Measurements from ENCODE around the gene TRMT2B.
A peak's percentile ranks its signal among the peaks of the same experiment; 100 is the strongest.
"Not testable (repeated sequence)": the region's sequence is repeated elsewhere in the genome, so short reads cannot be mapped to it uniquely, and the experiment has no call there.

Gene TRMT2B

GRCh38 chrX:101051153-101051548 lies 760 bp downstream of the TRMT2B start:
- Histone ChIP-seq H3K36me3 (ENCODE audit: insufficient read depth, low read length) (no peaks in the 10 kb centered on the region), H3K4me1 (ENCODE audit: insufficient read depth, low read length) (peaks cover 3% of the 10 kb centered on the region), H3K9me3 (ENCODE audit: low read length) (no peaks in the 10 kb centered on the region), H2AFZ (ENCODE audit: low read depth, low read length) (peak overlapping the region; percentile 84), H3K4me3 (ENCODE audit: low read length) (peak overlapping the region; percentile 74), H3K27me3 (ENCODE audit: insufficient read depth, low read length) (no peaks in the 10 kb centered on the region)

GRCh38 chrX:101040197-101040596 lies 11.7 kb downstream of the TRMT2B start:
- H3K9me3 ChIP-seq (ENCODE audit: low read length), result no peaks in the 10 kb centered on the region

GRCh38 chrX:101037231-101037630 lies 14.7 kb downstream of the TRMT2B start:
- Histone ChIP-seq H3K4me1 (ENCODE audit: insufficient read depth, low read length) (no peaks in the 10 kb centered on the region), H3K4me3 (ENCODE audit: low read length) (no peak overlapping the region), H2AFZ (ENCODE audit: low read depth, low read length) (no peak overlapping the region), H3K36me3 (ENCODE audit: insufficient read depth, low read length) (peaks cover 7% of the 10 kb centered on the region), H3K27me3 (ENCODE audit: insufficient read depth, low read length) (no peaks in the 10 kb centered on the region), H3K9me3 (ENCODE audit: low read length) (no peaks in the 10 kb centered on the region)

More at GRCh38 chrX:101040197-101040596, 11.7 kb downstream of the TRMT2B start:
- Histone ChIP-seq H2AFZ (ENCODE audit: low read depth, low read length) (no peak overlapping the region), H3K27me3 (ENCODE audit: insufficient read depth, low read length) (no peaks in the 10 kb centered on the region), H3K36me3 (ENCODE audit: insufficient read depth, low read length) (peaks cover 7% of the 10 kb centered on the region), H3K4me3 (ENCODE audit: low read length) (no peak overlapping the region), H3K4me1 (ENCODE audit: insufficient read depth, low read length) (no peaks in the 10 kb centered on the region)

GRCh38 chrX:101029665-101030064 lies 22.2 kb downstream of the TRMT2B start:
- no peaks in the 10 kb centered on the region for H3K27me3 ChIP-seq (ENCODE audit: insufficient read depth, low read length)
- no peak overlapping the region for H3K4me3 ChIP-seq (ENCODE audit: low read length)
- H3K9me3 ChIP-seq (ENCODE audit: low read length), result no peaks in the 10 kb centered on the region
- H2AFZ ChIP-seq (ENCODE audit: low read depth, low read length), result no peak overlapping the region
- no peaks in the 10 kb centered on the region for H3K36me3 ChIP-seq (ENCODE audit: insufficient read depth, low read length)
- H3K4me1 ChIP-seq (ENCODE audit: insufficient read depth, low read length), result no peaks in the 10 kb centered on the region

GRCh38 chrX:101028562-101028961 lies 23.3 kb downstream of the TRMT2B start:
- Histone ChIP-seq H3K9me3 (ENCODE audit: low read length) (no peaks in the 10 kb centered on the region), H3K36me3 (ENCODE audit: insufficient read depth, low read length) (no peaks in the 10 kb centered on the region), H3K4me1 (ENCODE audit: insufficient read depth, low read length) (no peaks in the 10 kb centered on the region), H3K27me3 (ENCODE audit: insufficient read depth, low read length) (no peaks in the 10 kb centered on the region), H3K4me3 (ENCODE audit: low read length) (no peak overlapping the region), H2AFZ (ENCODE audit: low read depth, low read length) (no peak overlapping the region)

GRCh38 chrX:101025126-101025525 lies 26.8 kb downstream of the TRMT2B start:
- no peaks in the 10 kb centered on the region for H3K4me1 ChIP-seq (ENCODE audit: insufficient read depth, low read length)
- no peak overlapping the region for H3K4me3 ChIP-seq (ENCODE audit: low read length)
- H2AFZ ChIP-seq (ENCODE audit: low read depth, low read length), result no peak overlapping the region
- H3K9me3 ChIP-seq (ENCODE audit: low read length), result no peaks in the 10 kb centered on the region
- no peaks in the 10 kb centered on the region for H3K27me3 ChIP-seq (ENCODE audit: insufficient read depth, low read length)
- peaks cover 5% of the 10 kb centered on the region for H3K36me3 ChIP-seq (ENCODE audit: insufficient read depth, low read length)

GRCh38 chrX:101022020-101022419 lies 29.9 kb downstream of the TRMT2B start:
- Histone ChIP-seq H3K36me3 (ENCODE audit: insufficient read depth, low read length) (peaks cover 12% of the 10 kb centered on the region), H3K27me3 (ENCODE audit: insufficient read depth, low read length) (no peaks in the 10 kb centered on the region), H3K4me3 (ENCODE audit: low read length) (no peak overlapping the region), H3K9me3 (ENCODE audit: low read length) (no peaks in the 10 kb centered on the region), H2AFZ (ENCODE audit: low read depth, low read length) (no peak overlapping the region), H3K4me1 (ENCODE audit: insufficient read depth, low read length) (no peaks in the 10 kb centered on the region)

GRCh38 chrX:101012031-101012430 lies 39.9 kb downstream of the TRMT2B start:
- not testable (repeated sequence) for H3K27me3 ChIP-seq (ENCODE audit: insufficient read depth, low read length); H2AFZ ChIP-seq (ENCODE audit: low read depth, low read length); H3K4me3 ChIP-seq (ENCODE audit: low read length); H3K36me3 ChIP-seq (ENCODE audit: insufficient read depth, low read length); H3K4me1 ChIP-seq (ENCODE audit: insufficient read depth, low read length); H3K9me3 ChIP-seq (ENCODE audit: low read length)

- no peaks in the 10 kb centered on the region for H3K9me3 ChIP-seq (ENCODE audit: low read length)
- H3K36me3 ChIP-seq (ENCODE audit: insufficient read depth, low read length), result peaks cover 2% of the 10 kb centered on the region
- no peak overlapping the region for H2AFZ ChIP-seq (ENCODE audit: low read depth, low read length)
- no peaks in the 10 kb centered on the region for H3K4me1 ChIP-seq (ENCODE audit: insufficient read depth, low read length)
- H3K4me3 ChIP-seq (ENCODE audit: low read length), result no peak overlapping the region
- no peaks in the 10 kb centered on the region for H3K27me3 ChIP-seq (ENCODE audit: insufficient read depth, low read length)
These were observed 42.8 kb downstream of the TRMT2B start for GRCh38 chrX:101009090-101009489.

- H3K9me3 ChIP-seq (ENCODE audit: low read length), result no peaks in the 10 kb centered on the region
- no peaks in the 10 kb centered on the region for H3K4me1 ChIP-seq (ENCODE audit: insufficient read depth, low read length)
- no peak overlapping the region for H2AFZ ChIP-seq (ENCODE audit: low read depth, low read length)
- H3K36me3 ChIP-seq (ENCODE audit: insufficient read depth, low read length), result no peaks in the 10 kb centered on the region
- no peaks in the 10 kb centered on the region for H3K27me3 ChIP-seq (ENCODE audit: insufficient read depth, low read length)
- H3K4me3 ChIP-seq (ENCODE audit: low read length), result no peak overlapping the region
These were observed 52.5 kb downstream of the TRMT2B start for GRCh38 chrX:100999451-100999850.

- no peak overlapping the region for H3K4me3 ChIP-seq (ENCODE audit: low read length)
- no peaks in the 10 kb centered on the region for H3K27me3 ChIP-seq (ENCODE audit: insufficient read depth, low read length)
- H3K4me1 ChIP-seq (ENCODE audit: insufficient read depth, low read length), result no peaks in the 10 kb centered on the region
- H3K9me3 ChIP-seq (ENCODE audit: low read length), result no peaks in the 10 kb centered on the region
- H3K36me3 ChIP-seq (ENCODE audit: insufficient read depth, low read length), result no peaks in the 10 kb centered on the region
- no peak overlapping the region for H2AFZ ChIP-seq (ENCODE audit: low read depth, low read length)
These were observed 56.4 kb downstream of the TRMT2B start for GRCh38 chrX:100995469-100995868.

- H3K9me3 ChIP-seq (ENCODE audit: low read length), result no peaks in the 10 kb centered on the region
- H2AFZ ChIP-seq (ENCODE audit: low read depth, low read length), result no peak overlapping the region
These were observed 57.3 kb downstream of the TRMT2B start for GRCh38 chrX:100994352-100995281.

GRCh38 chrX:100990139-100990538 lies 61.8 kb downstream of the TRMT2B start:
- H3K4me3 ChIP-seq (ENCODE audit: low read length), result no peak overlapping the region
- H3K4me1 ChIP-seq (ENCODE audit: insufficient read depth, low read length), result no peaks in the 10 kb centered on the region
- H2AFZ ChIP-seq (ENCODE audit: low read depth, low read length), result no peak overlapping the region
- H3K27me3 ChIP-seq (ENCODE audit: insufficient read depth, low read length), result no peaks in the 10 kb centered on the region
- H3K9me3 ChIP-seq (ENCODE audit: low read length), result no peaks in the 10 kb centered on the region
- no peaks in the 10 kb centered on the region for H3K36me3 ChIP-seq (ENCODE audit: insufficient read depth, low read length)

More at GRCh38 chrX:100994352-100995281, 57.3 kb downstream of the TRMT2B start:
- H3K27me3 ChIP-seq (ENCODE audit: insufficient read depth, low read length), result no peaks in the 10 kb centered on the region
- H3K4me1 ChIP-seq (ENCODE audit: insufficient read depth, low read length), result no peaks in the 10 kb centered on the region
- H3K4me3 ChIP-seq (ENCODE audit: low read length), result no peak overlapping the region
- no peaks in the 10 kb centered on the region for H3K36me3 ChIP-seq (ENCODE audit: insufficient read depth, low read length)

Data from neuron (in vitro differentiated cells).